ENCODE data around the gene SMIM29.

SMIM29 gene

GRCh38 chr6:34223956-34224940, 24.6 kb downstream of the SMIM29 start:
- peak; percentile 98 for DNase-seq

GRCh38 chr6:34223381-34223955, 25.3 kb downstream of the SMIM29 start:
- DNase-seq = no peak

- DNase-seq = no peak
These were observed 30.1 kb downstream of the SMIM29 start for GRCh38 chr6:34218691-34219090.

DNA sequence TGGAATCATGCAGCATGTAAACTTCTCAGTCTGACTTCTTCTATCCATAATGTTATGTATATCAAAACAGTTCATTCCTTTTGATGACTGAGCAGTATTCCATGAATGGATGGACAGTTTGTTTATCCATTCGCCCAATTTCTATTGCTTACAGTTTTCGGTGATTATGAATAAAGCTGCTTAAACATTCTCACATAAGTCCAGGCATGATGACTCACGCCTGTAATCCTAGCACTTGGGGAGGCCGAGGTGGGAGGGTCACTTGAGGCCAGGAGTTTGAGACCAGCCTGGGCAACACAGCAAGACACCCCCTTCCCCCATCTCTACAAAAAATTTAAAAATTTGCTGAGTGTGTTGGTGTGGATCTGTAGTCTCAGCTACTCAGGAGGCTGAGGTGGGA, 35.0 kb downstream of the SMIM29 start:
- no peak for DNase-seq

GRCh38 chr6:34207695-34208443, 40.9 kb downstream of the SMIM29 start:
- no peak for DNase-seq

- no peak for DNase-seq
These were observed 42.1 kb downstream of the SMIM29 start for GRCh38 chr6:34206726-34207125.

- DNase-seq = no peak
These were observed 42.9 kb downstream of the SMIM29 start for GRCh38 chr6:34205916-34206315.

DNA sequence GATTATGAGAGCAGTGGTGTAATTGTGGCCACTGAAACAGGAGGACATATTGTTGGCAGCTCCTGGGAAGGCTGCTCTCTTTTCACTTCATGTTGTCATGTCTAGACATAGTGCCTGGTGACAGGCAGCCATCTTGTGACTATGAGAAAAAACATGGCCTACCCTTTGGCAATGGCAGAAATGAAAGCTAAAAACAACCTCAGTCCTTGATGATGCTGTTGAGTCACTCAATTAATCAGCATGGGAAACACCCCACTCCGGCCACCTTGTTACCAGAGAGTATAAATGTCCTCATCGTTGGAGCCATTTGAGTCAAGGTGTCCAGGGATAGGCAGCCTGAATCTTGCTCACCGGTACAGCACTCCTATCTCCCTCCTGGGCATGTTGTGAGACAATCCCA, 43.3 kb downstream of the SMIM29 start:
- no peak for DNase-seq

DNA sequence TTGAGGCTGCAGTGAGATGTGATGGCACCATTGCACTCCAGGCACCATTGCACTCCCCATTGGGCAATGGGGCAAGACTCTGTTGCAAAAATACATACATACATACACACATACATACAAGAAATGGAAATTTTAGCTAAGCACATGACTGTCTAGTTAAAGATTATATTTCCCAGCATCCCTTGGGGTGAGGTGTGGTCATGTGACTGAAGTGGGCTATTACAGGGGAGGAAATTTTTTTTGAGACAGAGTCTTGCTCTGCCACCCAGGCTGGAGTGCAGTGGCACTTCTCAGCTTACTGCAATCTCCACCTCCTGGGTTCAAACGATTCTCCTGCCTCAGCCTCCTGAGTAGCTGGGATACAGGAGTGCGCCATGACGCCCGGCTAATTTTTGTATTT, 44.1 kb downstream of the SMIM29 start:
- no peak for DNase-seq

- DNase-seq = no peak
These were observed 46.2 kb downstream of the SMIM29 start for GRCh38 chr6:34202329-34203201.

GRCh38 chr6:34201455-34202107, 47.2 kb downstream of the SMIM29 start:
- DNase-seq = no peak

- DNase-seq = no peak
These were observed 48.4 kb downstream of the SMIM29 start for GRCh38 chr6:34200340-34200971.

- no peak for DNase-seq
These were observed 52.0 kb downstream of the SMIM29 start for GRCh38 chr6:34196833-34197195.

Data from CD4-positive, alpha-beta T cell treated with Interleukin-17A for 1 hour (primary cell).